GM12875 (cell line): ENCODE measurements around the gene LPP.

Experiments
- H3K4me3 ChIP-seq: one replicate; pipeline ENCODE4 v1.5.1; 2011; ENCODE audit warnings: low read depth, low read length, control low read depth
- CTCF ChIP-seq: IDR thresholded peaks from 2 replicates; pipeline ENCODE4 v1.5.1; 2011; ENCODE audit warnings: low read depth, mild to moderate bottlenecking, control low read depth, inconsistent platforms, low read length, moderate library complexity, borderline replicate concordance; ENCODE audit not compliant: insufficient read depth

The LPP gene

GRCh38 chr3:188824566-188824965 is 670.6 kb downstream of the LPP start:
- H3K4me3 ChIP-seq, result no peak overlapping the region
- TF ChIP-seq CTCF, result no peak

- TF ChIP-seq CTCF, result no peak
- no peak overlapping the region for H3K4me3 ChIP-seq
Measured at GRCh38 chr3:188825901-188826300, 671.9 kb downstream of the LPP start.

GRCh38 chr3:188826574-188826973 is 672.6 kb downstream of the LPP start:
- TF ChIP-seq CTCF, result no peak
- H3K4me3 ChIP-seq, result no peak overlapping the region

- H3K4me3 ChIP-seq, result no peak overlapping the region
- no peak for TF ChIP-seq CTCF
Measured at GRCh38 chr3:188827103-188827502, 673.1 kb downstream of the LPP start.

GRCh38 chr3:188827576-188827975 is 673.6 kb downstream of the LPP start:
- no peak overlapping the region for H3K4me3 ChIP-seq
- TF ChIP-seq CTCF, result no peak

GRCh38 chr3:188829130-188829529 is 675.2 kb downstream of the LPP start:
- H3K4me3 ChIP-seq, result no peak overlapping the region
- no peak for TF ChIP-seq CTCF

- H3K4me3 ChIP-seq, result no peak overlapping the region
- no peak for TF ChIP-seq CTCF
Measured at GRCh38 chr3:188829576-188829975, 675.6 kb downstream of the LPP start.
